Measurements from ENCODE around the gene SHROOM3. TPM values are rescaled to one million over a fixed set of nuclear protein-coding genes. Genes with fewer than 3 reads are reported as not detected.

The SHROOM3 gene
- polyA plus RNA-seq, 12 donors = 16.1 to 44.9 (median 21.8) TPM; not detected in 1

DNA sequence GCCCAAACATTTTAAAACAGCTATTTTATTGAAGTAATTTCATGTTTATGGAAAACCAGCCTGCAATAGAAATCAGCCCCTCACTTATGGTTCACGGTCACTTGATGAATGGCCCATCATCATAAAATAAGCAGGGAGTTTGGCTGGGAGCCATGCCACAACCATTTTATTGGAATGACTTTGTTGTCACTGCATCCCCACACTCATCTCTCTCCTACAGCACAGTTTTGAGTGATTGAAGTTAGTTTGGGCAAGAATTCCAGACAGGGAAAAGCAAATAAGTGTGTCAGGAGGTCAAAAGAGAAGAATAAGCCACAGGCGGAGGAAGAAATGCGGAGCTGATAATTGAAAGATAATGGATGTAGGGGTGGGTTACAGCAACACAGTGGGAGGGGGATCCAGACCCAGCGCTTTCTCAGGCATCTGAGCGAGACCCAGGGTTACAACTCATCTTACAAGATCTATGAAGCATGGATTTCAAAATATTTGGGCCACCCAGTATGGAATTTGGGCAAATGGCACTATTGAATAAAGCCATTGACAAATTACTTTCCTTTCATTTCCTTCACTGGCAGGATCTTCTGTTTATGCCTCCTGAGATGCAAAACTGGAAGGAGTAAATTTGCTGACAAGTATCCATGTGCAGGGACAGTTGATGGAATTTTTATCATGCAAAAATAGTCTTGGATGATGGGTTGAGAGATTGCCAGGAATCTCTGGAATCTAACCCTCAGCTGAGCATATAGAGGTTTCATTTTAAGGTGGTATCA lies 100.8 kb downstream of the SHROOM3 start:
- no peak for DNase-seq

DNA sequence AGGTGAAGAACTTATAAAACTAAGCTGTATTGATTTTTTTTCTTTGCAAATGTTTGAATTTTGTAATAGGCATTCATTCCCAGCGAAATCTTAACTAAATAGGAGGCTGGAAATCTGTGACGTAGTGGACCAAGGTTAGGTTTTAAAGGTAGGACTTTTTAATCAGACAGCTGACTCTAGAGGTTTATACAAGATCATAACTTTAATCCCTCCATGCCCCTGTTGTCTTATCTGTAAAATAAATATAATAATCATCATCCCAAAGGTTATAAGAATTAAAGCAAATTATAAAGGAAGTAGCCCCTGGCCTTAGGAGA lies 101.3 kb downstream of the SHROOM3 start:
- no peak for DNase-seq

DNA sequence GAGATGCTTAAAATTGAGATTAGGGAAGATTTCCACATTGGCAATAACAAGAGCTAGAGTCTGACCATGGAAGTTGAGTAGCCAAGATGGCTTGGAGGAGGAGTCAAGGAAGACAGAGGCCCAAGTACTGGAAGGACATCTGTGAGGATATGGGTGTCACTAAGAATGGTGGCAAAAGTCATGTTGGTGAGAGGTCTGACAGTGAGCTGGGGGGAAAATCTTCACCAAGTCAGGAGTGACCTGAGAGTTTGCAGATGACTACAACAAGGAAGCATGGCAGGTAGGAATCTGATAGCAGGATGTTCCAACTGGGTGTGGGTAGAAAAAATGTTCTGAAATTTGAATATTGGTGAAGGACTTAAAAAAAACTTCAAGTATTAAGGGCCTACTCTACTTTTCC lies 103.3 kb downstream of the SHROOM3 start:
- no peak for DNase-seq

DNA sequence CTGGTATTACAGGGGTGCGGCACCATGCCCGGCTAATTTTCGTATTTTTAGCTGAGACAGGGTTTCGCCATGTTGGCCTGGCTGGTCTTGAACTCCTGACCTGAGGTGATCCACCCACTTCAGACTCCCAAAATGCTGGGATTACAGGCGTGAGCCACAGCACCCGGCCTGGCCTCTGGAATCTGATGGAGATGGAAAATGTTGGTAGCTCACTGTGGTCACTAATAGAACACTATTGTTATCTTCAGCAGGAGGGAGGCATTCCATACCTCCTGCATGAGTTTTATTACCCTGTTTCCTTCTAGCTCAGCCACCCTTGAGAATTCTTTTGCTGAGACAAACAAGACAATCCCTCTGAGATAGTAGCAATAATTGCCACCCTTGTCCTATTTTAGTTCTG lies 105.0 kb downstream of the SHROOM3 start:
- DNase-seq = no peak

DNA sequence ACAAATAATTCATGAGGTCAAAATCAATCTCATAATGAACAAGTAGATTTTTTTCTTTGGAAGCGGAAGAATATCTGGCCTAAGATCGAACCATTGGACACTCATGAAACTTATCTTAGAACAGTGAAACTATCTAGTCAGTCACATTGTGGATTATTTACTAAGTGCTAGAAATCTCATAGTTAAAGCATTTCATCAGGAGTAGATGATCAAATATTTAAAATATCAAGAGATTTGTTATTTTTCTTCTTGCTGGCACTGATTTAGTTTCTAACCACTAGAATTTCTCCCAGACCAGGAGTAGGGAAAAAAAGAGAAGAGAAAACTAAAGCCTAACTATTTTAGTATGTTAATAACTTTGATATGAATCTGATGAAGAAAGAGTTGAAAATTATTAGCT lies 105.5 kb downstream of the SHROOM3 start:
- no peak for DNase-seq

DNA sequence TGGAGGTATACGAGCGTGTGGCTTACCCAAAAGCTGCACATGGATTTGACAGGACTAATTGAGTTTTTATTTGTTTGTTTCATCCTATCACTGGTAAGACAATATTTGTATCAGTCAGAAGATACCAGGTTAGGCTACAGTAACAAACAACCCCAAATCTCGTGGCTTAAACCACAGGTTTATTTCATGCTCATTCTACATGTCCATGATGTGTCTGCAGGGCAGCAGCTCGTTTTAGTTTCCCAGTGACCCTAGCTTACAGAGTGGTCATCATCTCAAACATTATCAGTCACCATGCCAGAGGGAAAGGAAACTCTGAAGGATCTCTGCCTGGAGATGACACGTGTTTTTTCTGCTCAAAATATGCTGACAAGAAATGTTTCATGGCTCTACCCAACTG lies 108.3 kb downstream of the SHROOM3 start:
- no peak for DNase-seq

DNA sequence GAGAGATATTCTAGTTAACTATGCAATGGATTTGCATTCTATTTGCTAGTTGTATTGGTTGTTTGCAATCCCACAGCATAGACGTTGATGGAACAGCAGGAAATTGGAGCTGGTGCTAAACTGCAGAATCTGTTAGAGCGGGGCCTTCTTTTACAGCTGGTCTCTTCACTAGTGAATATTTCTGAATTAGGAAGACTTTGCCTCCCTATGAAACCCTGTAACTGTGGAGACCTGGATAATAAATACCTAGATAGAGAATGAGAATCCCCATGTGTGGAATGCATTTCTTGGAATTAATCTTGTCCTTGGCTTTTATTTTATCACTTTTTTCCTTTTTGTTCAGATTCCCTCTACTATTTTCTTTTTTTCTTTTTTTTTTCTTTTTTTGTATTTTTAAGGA lies 109.7 kb downstream of the SHROOM3 start:
- DNase-seq = no peak

DNA sequence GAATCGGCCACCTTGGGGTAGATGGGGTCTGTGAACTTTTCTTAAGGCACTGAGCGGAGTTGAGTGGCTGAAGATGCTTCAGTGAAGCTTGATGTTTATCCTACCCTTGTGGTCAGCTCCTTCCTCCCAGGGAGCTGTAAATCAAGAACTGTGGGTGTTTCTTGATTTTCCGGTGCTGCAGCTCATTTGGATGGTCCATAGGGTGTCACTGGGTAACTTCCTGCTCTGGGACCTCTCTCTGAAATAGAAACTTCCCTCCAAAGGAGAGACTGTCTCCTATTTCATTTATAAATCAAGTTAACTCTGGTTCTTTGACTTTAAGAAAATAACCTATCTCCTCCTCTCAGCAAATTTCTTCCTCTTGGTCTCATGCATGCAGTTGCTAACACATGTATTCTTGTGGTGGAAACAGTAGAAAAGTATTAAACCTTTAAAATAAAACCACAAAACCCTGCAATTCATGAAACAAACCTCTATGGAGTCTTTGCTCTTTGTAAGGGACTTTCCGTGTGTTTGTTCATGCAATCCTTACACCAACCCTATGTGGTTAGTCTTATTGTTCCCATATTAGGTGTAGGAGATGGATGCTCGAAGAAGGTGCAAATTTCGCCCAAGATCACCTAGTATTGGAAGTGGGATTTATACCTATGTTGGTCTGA lies 110.3 kb downstream of the SHROOM3 start:
- no peak for DNase-seq

DNA sequence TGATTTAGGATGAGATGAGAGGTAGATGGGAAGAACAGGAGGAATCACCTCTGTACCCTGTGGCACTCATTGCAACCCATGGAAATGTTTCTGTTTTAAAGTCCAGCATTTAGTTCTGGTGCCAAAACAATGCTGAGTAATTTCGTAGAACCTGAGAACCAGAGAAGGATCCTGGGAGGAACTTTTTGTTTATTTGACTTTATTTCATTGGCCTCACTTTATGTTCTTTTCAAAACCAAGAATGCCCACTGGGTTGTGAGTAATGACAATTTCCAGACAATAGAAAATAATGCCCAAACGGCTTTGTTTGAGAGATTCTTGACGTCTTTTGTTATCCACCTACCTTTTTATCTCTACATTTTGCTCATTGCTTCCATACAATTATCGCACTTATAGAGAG lies 111.3 kb downstream of the SHROOM3 start:
- DNase-seq = no peak

DNA sequence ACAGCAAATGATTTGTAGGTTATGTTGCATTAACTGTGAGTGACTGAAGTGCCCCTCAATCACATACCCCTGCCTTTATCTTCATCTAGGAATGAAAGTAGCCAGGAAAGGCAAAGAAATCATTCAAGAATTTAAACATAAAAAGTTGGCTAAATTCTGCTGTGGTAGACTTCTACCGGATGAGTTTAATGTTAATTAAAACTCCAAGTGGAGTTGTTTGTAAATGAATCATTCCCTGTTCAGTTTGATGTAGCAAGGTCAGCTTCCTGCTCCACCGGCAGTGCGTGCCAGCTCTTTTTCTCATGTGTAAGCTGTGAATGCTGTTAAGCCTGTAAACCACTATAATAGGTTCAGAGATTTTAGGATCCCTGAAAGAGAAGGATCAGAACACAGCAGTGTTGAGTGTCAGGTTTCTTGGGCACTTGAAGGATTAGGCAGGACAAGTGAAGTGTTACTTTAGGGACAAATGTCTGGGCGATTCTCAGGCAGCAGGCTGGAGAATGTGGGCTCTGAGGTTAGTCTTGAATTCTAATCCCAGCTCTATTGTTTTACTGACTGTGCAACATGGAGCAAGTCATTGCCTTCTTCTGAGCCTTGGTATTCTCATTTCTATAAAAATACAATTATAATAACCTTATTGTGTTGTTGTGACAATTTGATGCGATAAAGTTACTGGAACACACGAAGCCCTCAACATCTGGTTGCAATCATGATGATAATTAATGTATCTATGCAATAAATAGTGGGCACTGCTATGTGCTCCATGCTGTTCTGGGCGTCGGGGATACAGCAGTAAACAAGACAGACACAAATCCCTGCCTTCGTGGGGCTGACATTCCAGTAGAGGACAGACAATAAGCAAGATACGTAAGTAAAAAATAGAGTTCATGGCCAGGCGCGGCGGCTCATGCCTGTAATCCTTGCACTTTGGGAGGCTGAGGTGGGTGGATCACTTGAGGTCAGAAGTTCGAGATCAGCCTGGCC lies 112.0 kb downstream of the SHROOM3 start:
- no peak for DNase-seq

DNA sequence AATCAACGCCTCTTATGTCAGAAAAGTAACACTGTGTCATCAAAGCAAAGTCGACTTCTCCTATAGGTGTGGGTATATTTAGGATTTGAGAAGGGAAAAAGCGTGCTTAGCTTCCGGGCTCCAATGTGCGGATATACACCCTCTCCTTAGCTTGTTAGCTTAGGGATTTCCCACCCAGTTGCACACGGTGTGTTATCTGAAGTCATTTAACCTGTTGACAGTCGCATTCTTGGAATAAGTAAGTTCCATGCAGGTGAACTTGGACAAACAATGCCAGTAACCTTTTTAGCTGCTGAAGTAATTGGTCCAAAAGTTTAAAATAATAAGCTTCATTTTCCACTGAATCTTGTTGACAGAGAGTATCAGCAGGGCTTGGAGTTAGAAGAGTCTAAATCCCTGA lies 113.7 kb downstream of the SHROOM3 start:
- DNase-seq = no peak

DNA sequence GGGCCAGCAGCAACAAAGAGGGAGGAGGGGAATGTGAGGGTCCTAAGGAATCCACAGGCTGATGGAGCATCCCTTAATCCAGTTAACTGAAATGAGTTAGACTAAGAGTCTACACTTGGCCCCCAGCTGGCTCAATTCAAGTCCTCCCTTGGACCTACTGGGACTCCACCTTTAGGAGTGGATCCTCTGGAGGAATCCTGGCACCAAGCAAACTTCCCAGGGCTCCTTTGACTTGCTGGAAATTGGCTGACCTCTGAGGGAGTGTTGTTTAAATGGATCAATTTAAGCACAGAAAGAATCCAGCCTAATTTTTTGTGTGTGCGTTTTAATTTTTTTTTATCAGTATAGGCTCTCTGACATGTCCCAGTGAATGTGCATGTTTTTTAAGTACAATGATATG lies 114.7 kb downstream of the SHROOM3 start:
- DNase-seq = no peak

DNA sequence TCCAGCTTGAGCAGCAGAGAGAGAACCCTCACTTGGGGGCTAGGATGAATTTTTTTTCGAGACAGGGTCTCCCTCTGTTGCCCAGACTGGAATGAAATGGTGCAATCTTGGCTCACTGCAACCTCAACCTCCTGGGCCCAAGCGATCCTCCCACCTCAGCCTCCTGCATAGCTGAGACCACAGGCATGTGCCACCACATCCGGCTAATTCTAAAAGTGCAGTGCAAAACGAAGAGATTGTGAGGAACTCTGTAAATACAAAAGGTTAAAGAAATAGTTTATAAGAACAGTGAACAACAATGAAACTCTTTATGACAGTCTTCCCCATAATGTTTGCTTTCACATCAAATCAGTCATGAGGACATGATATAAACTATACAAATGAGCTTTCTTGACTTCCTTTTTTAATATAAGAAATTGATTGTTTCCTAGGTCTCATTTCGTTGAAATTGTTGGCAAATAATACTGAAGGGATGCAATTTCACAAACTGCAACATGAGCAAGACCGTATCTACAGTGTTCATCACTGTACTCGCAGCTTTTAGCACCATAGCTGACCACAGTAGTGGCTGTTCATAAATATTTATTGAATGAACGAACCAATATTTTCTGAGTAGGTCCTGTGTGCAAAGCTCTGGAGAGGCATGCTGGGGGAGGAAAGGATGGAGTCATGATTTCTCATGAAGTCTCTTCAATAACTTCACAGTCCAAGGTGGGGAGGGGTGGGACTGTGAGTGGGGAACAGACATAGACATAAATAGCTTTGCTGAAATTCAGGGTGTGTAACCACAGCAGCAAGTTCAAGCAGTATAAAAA lies 116.1 kb downstream of the SHROOM3 start:
- DNase-seq = no peak

DNA sequence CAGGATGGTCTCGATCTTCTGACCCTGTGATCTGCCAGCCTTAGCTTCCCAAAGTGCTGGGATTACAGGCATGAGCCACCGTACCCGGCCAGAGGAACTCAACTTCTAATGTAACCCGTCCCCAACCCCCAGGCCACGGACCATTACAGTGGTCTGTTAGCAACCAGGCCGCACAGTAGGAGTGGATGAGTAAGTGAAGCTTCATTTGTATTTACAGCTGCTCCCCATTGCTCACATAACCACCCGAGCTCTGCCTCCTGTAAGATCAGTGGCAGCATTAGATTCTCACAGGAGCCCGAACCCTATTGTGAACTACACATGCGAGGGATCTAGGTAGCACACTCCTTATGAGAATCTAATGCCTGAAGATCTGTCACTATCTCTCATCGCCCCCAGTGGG lies 119.6 kb downstream of the SHROOM3 start:
- DNase-seq = no peak

DNA sequence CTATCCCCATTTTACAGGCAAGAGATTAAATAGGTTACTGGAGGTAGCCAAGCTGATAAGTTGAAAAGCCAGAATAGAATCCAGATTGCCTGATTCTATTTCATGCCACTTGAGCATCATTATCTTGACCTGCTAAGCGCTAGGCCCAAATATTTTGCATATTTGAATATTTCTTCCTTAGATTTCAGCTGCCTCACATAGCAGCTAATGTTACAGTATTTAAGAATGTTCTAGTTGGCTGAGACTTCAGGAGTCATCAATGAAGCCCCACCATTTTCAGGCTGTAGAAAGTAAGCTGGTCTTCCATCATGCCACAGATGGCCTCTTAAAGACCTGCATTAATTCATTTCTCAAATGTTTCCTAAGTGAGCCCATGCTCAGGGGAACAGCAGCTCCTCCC lies 121.4 kb downstream of the SHROOM3 start:
- DNase-seq = no peak

DNA sequence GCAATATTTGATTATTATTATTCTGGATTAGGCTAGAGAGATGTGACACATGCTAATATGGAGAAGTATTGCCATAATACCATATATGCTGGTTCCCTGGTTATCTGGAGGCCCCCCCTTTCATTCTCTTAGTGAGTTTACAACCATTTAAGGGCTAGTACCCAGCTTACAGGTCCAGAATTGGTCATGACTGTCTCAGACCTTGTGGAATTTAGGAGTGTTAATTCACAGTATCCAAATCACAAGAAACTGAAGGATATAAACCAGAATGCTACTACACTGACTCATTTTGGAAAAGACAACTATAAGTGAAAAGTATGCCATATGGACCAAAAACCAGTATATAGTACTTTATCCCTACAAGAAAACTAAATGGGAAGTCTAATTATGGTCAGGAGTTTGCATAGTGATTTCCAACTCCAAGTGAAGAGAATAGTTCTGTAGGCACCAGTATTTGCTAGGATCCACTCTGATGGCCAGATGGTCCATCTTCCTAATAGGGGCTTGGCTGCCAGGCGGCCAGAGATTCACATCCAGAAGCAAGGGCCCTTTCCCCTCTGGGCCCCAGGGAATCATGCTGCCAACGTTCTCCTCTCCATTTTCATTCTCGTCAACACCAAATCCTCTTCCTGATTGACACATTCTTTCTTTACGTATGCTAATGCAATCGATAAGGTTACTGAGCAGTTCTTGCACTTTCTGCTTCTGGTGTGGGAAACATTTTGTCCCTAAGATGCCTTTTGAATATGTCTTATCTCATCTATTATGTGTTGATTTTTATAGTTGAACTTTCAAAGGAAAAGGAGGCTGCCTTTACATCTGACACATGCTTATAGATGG lies 123.6 kb downstream of the SHROOM3 start:
- DNase-seq = no peak

DNA sequence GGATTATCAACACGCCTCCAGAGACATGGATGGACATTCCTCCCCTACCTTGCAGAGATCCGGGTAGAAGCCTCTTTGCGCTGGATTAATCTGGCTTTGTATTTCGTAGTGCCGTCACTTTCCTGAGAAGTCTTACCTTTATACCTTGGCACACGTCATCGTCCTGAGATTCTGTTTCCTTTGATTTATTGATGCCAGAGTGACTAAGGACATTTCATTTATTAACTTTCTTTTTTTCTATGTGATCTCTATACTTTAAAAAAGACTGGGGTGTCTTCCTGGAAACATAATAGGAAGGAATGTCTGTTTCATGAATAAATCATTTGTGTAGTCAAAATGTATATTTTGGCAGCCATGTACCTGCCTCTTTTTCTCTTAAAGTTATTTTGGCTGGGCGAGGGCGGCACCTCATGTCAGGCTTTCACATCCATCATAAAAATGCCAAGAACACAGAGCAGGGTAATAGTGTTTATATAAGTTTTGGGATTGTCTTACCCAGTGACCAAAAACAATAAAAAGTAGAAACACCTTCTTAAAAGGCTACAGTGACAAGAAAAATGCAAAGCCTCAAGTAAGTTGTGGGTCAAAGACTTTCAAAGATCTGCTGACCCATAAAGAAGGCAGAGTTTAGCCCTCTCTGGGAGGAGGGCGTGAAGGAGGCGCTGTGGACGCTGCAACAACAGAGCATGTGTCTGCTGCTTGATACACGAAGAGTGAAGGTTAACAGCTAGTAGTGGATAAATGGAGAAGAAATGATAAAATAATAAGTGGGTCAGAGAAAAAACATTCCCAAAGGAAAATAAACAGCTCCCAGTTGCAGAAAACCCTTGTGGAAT lies 124.4 kb downstream of the SHROOM3 start:
- no peak for DNase-seq

DNA sequence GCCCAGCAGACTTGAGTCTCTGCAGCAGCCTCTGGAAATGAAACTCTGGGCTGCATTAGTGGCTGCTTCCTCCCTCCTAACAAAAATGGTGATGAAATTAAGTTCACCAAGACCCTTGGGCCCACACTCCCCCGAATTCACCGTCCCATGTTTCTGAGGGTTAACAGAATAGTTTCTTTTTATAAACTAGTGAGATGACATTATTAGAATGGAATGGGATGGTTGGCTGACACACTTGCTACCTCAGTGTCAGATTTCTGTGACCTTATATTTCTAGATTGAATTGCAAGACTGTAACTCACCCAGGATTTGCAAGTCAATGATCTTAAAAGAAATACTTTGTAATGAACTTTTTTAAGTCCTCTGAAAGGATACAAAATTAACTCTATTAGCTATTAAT lies 127.1 kb downstream of the SHROOM3 start:
- peak; percentile 55 for DNase-seq

DNA sequence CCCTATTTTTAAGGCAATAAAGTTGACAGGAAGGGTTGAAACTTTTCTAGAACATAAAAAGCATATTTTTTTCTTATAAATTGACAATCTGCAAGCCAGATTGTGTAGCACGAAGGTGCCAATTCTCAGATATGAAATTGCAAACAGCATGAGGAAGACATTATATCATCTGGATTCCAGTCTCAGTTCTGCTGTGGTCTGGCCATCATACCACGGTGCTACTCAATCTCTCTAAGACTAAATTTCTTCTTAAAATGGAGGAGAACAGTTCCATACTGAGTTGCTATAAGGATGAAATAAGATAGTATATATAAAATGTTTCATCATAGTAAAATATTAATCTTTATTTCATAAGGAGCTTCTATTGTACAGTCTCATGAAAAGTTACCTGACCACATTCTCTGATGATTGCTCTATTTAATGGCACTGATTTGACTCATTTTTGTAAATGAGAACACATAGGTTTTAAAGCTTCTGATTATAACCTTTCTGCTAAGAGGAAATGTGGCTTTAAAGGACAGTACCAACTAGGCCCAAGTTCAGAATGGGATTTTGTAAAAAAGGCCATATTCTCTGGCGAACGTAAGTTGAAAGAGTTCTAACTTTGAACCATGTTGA lies 127.9 kb downstream of the SHROOM3 start:
- DNase-seq = no peak
